HepG2 (cell line): Measurements from ENCODE around the gene YAP1. TPM values are rescaled to one million over a fixed set of nuclear protein-coding genes. Genes with fewer than 3 reads are reported as not detected.

ENCODE experiments used
- AFF4 ChIP-seq: sonication (generic); formaldehyde crosslinking; IDR thresholded peaks from 2 replicates; pipeline ENCODE4 v1.4.0; 2020; ENCODE audit warnings: missing genetic modification reagents
- AKAP8 ChIP-seq: sonication (generic); formaldehyde crosslinking; IDR thresholded peaks from 2 replicates; pipeline ENCODE4 v1.5.1; 2020; ENCODE audit warnings: mild to moderate bottlenecking, missing genetic modification reagents
- ATF2 ChIP-seq: sonication (generic); formaldehyde crosslinking; IDR thresholded peaks from 2 replicates; pipeline ENCODE4 v1.4.0; 2020; ENCODE audit warnings: missing genetic modification reagents
- ATF7 ChIP-seq, 2 experiments: fragments of 450-650 bp in 1 of 2; sonication (generic) in 1 of 2; formaldehyde crosslinking in 1 of 2; IDR thresholded peaks; 2 replicates each; pipeline versions ENCODE4 v1.4.0 to v1.6.1; 2016 to 2020; ENCODE audit warnings: antibody characterized with exemption in 1 of 2, mild to moderate bottlenecking in 1 of 2, missing genetic modification reagents in 1 of 2
- KDM5B ChIP-seq: sonication (generic); formaldehyde crosslinking; IDR thresholded peaks from 2 replicates; pipeline ENCODE4 v1.4.0; 2020; ENCODE audit warnings: missing genetic modification reagents, mild to moderate bottlenecking, borderline replicate concordance
- KLF6 ChIP-seq: IDR thresholded peaks from 2 replicates; pipeline ENCODE4 v1.8.0; 2016; ENCODE audit warnings: missing biosample characterization, missing genetic modification reagents
- RBAK ChIP-seq: sonication (generic); formaldehyde crosslinking; IDR thresholded peaks from 2 replicates; pipeline ENCODE4 v1.5.1; 2020; ENCODE audit warnings: mild to moderate bottlenecking, missing genetic modification reagents
- REL ChIP-seq: sonication (generic); formaldehyde crosslinking; conservative IDR thresholded peaks from 2 replicates; pipeline ENCODE4 v1.8.0; 2022; ENCODE audit warnings: mild to moderate bottlenecking, missing genetic modification reagents, moderate library complexity
- STAT5B ChIP-seq: sonication (generic); formaldehyde crosslinking; IDR thresholded peaks from 2 replicates; pipeline ENCODE4 v1.4.0; 2020; ENCODE audit warnings: missing genetic modification reagents
- TOE1 ChIP-seq: sonication (generic); formaldehyde crosslinking; IDR thresholded peaks from 2 replicates; pipeline ENCODE4 v1.4.0; 2020; ENCODE audit warnings: mild to moderate bottlenecking, missing genetic modification reagents
- ZNF260 ChIP-seq: sonication (generic); formaldehyde crosslinking; IDR thresholded peaks from 2 replicates; pipeline ENCODE4 v1.4.0; 2020; ENCODE audit warnings: missing genetic modification reagents, low read depth, mild to moderate bottlenecking, borderline replicate concordance
- ZNF317 ChIP-seq: sonication (generic); formaldehyde crosslinking; IDR thresholded peaks from 2 replicates; pipeline ENCODE4 v1.5.0; 2020; ENCODE audit warnings: mild to moderate bottlenecking, missing genetic modification reagents
- ZNF44 ChIP-seq: sonication (generic); formaldehyde crosslinking; IDR thresholded peaks from 2 replicates; pipeline ENCODE4 v1.5.1; 2020; ENCODE audit warnings: mild to moderate bottlenecking, missing genetic modification reagents
- ZNF512 ChIP-seq: sonication (generic); formaldehyde crosslinking; IDR thresholded peaks from 2 replicates; pipeline ENCODE4 v1.4.0; 2020; ENCODE audit warnings: mild to moderate bottlenecking, missing genetic modification reagents
- ZNF574 ChIP-seq: sonication (generic); formaldehyde crosslinking; IDR thresholded peaks from 2 replicates; pipeline ENCODE4 v1.4.0; 2020; ENCODE audit warnings: missing genetic modification reagents
- ZNF790 ChIP-seq: sonication (generic); formaldehyde crosslinking; IDR thresholded peaks from 2 replicates; pipeline ENCODE4 v1.8.0; 2022; ENCODE audit warnings: missing genetic modification reagents, mild to moderate bottlenecking, borderline replicate concordance
- ZXDC ChIP-seq: sonication (generic); formaldehyde crosslinking; IDR thresholded peaks from 2 replicates; pipeline ENCODE4 v1.5.0; 2020; ENCODE audit warnings: mild to moderate bottlenecking, missing genetic modification reagents
- polyA plus RNA-seq, 8 experiments: library from polyadenylated mRNA; depleted of rRNA in 3 of 8; stranded (reverse) in 7 of 8; unstranded in 1 of 8; fragments of >200 nt; fragmentation: Illumina TruSeq in 4 of 8; extraction: Trizol in 4 of 8; gene quantifications; 2 replicates each; pipeline versions ENCODE4 v1.2.1 to v1.2.3, GENCODE V29; 2011 to 2016; ENCODE audit warnings: low read depth in 4 of 8, missing spikeins in 1 of 8, mixed read lengths in 1 of 8; ENCODE audit not compliant: insufficient read depth in 1 of 8
- total RNA-seq, 5 experiments: library from RNA; depleted of rRNA; stranded (reverse); fragments of >200 nt; fragmentation: Illumina TruSeq; extraction: Trizol; gene quantifications; 2 replicates each; pipeline ENCODE4 v1.2.3, GENCODE V29; 2016; ENCODE audit warnings: low read depth in 1 of 5

YAP1 gene
- total and polyA plus RNA-seq, 2 of the 13 experiments (the other 11 are each of a cell fraction or from before 2014, with no cell fraction given), result 59.5 to 91.0 TPM

GRCh38 chr11:102229510-102230123 lies 119.4 kb downstream of the YAP1 start (continued):
- TF ChIP-seq AFF4 (CRISPR knock-in tag) (no peak), ATF7 (IDR thresholded peaks at IDR 0.05) (no peak), ATF7 (CRISPR knock-in tag; IDR thresholded peaks at IDR 0.05) (no peak), ZNF790 (CRISPR knock-in tag) (no peak), ZXDC (CRISPR knock-in tag) (no peak), ZNF44 (no peak), TOE1 (CRISPR knock-in tag) (no peak), ZNF574 (CRISPR knock-in tag) (0 out of 2 replicates have a peak, but pooled peaks have one; percentile 15), ZNF512 (CRISPR knock-in tag) (no peak), AKAP8 (no peak), REL (CRISPR knock-in tag) (no peak), KLF6 (CRISPR knock-in tag) (no peak), ATF2 (CRISPR knock-in tag) (no peak), ZNF317 (CRISPR knock-in tag) (no peak), STAT5B (CRISPR knock-in tag) (no peak), KDM5B (CRISPR knock-in tag) (no peak), RBAK (CRISPR knock-in tag) (no peak), ZNF260 (CRISPR knock-in tag) (no peak)
